Measurements from ENCODE around the gene SLC25A13.
"Not testable (repeated sequence)": the region's sequence is repeated elsewhere in the genome, so short reads cannot be mapped to it uniquely, and the experiment has no call there.

SLC25A13 gene

DNA sequence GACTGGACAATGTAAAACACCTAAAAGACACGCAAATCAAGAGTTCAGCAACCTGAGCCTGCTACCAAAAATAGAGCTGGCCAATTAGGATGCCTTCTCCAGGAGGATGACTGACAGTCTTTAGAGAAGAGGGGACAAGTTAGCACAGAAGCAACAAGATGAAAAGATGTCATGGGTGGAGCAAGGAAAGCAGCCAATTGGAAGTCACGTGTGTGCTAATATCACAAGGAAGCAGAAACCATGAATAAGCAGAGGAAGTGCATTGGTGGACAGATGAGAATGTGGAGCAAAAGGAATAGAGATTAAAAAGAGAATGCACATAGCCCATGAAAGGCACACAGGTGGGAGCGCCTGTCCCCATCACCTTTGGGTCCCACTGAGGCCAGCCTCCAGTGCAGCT, 148.1 kb downstream of the SLC25A13 start:
- Histone ChIP-seq H3K27ac (ENCODE audit: low read depth, low read length) (no peak overlapping the region), H3K9me3 (ENCODE audit: control insufficient read depth, insufficient read depth, low read length) (no peaks in the 10 kb centered on the region), H3K9ac (ENCODE audit: low read depth, low read length) (no peak overlapping the region), H3K4me3 (ENCODE audit: low read depth, low read length) (no peak overlapping the region), H3K4me1 (ENCODE audit: control insufficient read depth, insufficient read depth, low read length) (peaks cover 28% of the 10 kb centered on the region), H3K27me3 (ENCODE audit: control insufficient read depth, insufficient read depth, low read length) (no peaks in the 10 kb centered on the region), H3K36me3 (ENCODE audit: control insufficient read depth, insufficient read depth, low read length) (peaks cover 27% of the 10 kb centered on the region)

DNA sequence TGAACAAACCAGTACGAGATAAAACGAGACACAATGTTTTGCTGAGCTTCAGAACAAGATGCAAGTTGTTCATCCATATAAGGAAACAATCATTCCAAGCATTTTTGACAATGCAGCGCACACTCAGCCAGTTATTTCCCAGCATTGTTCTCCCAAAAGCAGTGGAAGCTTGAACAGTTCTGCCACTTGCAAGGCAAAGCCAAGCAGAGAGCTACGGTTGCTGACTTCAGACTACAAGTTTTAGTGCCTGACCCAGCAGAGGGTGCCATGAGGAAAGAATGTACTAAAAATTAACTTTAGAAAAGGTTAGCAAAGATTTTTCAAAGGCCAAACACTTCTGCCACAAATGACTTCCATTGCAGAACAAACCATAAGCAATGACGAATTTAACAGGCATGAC, 152.5 kb downstream of the SLC25A13 start:
- Histone ChIP-seq H3K4me3 (ENCODE audit: low read depth, low read length) (no peak overlapping the region), H3K9me3 (ENCODE audit: control insufficient read depth, insufficient read depth, low read length) (no peaks in the 10 kb centered on the region), H3K27ac (ENCODE audit: low read depth, low read length) (peak overlapping the region; percentile 61), H3K4me1 (ENCODE audit: control insufficient read depth, insufficient read depth, low read length) (peaks cover 18% of the 10 kb centered on the region), H3K27me3 (ENCODE audit: control insufficient read depth, insufficient read depth, low read length) (no peaks in the 10 kb centered on the region), H3K36me3 (ENCODE audit: control insufficient read depth, insufficient read depth, low read length) (peaks cover 29% of the 10 kb centered on the region), H3K9ac (ENCODE audit: low read depth, low read length) (no peak overlapping the region)

DNA sequence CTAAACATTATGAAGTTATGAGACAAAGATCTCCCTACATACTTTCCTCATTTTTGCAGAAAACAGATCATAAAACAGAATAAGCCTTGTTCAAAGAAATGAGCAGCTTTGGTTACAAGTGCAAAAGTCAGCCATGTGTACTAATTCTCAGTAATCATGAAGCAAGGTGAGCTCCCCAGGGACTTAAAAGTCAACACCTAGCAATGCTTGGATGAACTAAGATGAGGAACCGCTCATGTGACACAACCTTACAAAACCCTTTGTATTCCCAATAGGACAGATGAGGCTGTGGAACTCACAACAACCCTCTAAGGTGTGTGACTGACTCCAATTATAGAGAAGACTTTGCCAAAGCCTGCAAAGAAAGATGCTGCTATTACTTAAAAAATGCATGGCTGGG, 154.5 kb downstream of the SLC25A13 start:
- peaks cover 10% of the 10 kb centered on the region; the same call in 1 of the 2 replicates for H3K4me1 ChIP-seq (ENCODE audit: control insufficient read depth, insufficient read depth, low read length)
- H3K27ac ChIP-seq (ENCODE audit: low read depth, low read length): no peak overlapping the region
- no peaks in the 10 kb centered on the region for H3K27me3 ChIP-seq (ENCODE audit: control insufficient read depth, insufficient read depth, low read length)
- H3K9me3 ChIP-seq (ENCODE audit: control insufficient read depth, insufficient read depth, low read length): no peaks in the 10 kb centered on the region
- H3K9ac ChIP-seq (ENCODE audit: low read depth, low read length): no peak overlapping the region
- H3K4me3 ChIP-seq (ENCODE audit: low read depth, low read length): no peak overlapping the region
- peaks cover 40% of the 10 kb centered on the region for H3K36me3 ChIP-seq (ENCODE audit: control insufficient read depth, insufficient read depth, low read length)

DNA sequence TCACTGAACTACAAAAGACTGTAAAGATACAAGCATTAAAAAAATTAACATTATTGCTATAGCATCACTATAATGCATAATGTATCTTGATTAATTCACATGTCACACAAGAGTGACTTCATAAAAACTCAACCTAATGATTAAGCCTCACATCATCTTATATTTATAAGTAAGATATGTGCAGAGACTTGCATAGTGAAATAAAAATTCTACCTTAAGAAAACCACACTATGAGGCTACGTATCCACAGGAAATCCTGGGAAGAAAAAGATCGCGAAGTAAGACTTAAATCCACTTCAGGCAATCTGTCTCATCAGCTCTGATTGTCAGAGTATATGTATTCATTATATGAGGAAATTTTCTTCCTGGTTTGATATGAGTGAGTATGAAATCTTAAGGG, 160.0 kb downstream of the SLC25A13 start:
- H3K4me1 ChIP-seq (ENCODE audit: control insufficient read depth, insufficient read depth, low read length): no peaks in the 10 kb centered on the region
- H3K36me3 ChIP-seq (ENCODE audit: control insufficient read depth, insufficient read depth, low read length): peaks cover 21% of the 10 kb centered on the region
- no peaks in the 10 kb centered on the region for H3K9me3 ChIP-seq (ENCODE audit: control insufficient read depth, insufficient read depth, low read length)
- no peak overlapping the region for H3K9ac ChIP-seq (ENCODE audit: low read depth, low read length)
- no peaks in the 10 kb centered on the region for H3K27me3 ChIP-seq (ENCODE audit: control insufficient read depth, insufficient read depth, low read length)
- H3K27ac ChIP-seq (ENCODE audit: low read depth, low read length): no peak overlapping the region
- no peak overlapping the region for H3K4me3 ChIP-seq (ENCODE audit: low read depth, low read length)

DNA sequence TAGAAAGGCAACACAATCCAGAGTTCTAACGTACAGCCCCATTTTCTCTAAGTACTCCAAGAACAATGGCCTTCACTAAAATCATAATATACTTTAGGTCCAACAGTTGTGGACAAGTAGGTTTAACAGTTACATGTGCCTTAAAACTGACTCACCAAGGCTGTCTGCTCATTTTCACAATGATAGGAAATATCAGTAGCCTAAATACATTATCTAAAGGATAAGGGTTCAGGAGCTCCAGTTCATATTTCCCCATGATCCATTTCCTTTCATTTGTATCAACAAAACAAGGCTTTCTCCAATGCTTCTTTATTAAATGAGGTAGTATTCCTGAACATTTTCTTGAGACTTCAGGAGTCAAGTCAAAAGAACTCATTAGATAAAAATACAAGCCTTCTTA, 164.0 kb downstream of the SLC25A13 start:
- no peak overlapping the region for H3K27ac ChIP-seq (ENCODE audit: low read depth, low read length)
- H3K9ac ChIP-seq (ENCODE audit: low read depth, low read length): no peak overlapping the region
- no peaks in the 10 kb centered on the region for H3K4me1 ChIP-seq (ENCODE audit: control insufficient read depth, insufficient read depth, low read length)
- no peak overlapping the region for H3K4me3 ChIP-seq (ENCODE audit: low read depth, low read length)
- H3K27me3 ChIP-seq (ENCODE audit: control insufficient read depth, insufficient read depth, low read length): no peaks in the 10 kb centered on the region
- no peaks in the 10 kb centered on the region for H3K36me3 ChIP-seq (ENCODE audit: control insufficient read depth, insufficient read depth, low read length)
- no peaks in the 10 kb centered on the region for H3K9me3 ChIP-seq (ENCODE audit: control insufficient read depth, insufficient read depth, low read length)

DNA sequence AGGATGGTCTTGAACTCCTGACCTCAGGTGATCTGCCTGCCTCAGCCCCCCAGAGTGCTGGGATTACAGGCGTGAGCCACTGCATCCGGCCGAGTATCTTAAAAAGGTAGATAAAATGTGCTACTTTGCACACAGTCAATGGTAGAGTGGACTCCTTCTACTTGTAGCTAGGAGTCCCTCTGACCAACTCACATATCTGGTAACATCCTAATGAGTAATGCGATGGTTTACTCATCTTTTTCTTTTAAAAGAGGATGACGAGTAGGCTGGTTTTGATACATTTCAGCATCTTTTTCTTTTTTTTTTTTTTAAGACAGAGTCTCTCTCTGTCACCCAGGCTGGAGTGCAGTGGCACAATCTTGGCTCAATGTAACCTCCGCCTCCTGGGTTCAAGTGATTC, 167.4 kb downstream of the SLC25A13 start:
- not testable (repeated sequence) for H3K27me3 ChIP-seq (ENCODE audit: control insufficient read depth, insufficient read depth, low read length); H3K4me1 ChIP-seq (ENCODE audit: control insufficient read depth, insufficient read depth, low read length); H3K9ac ChIP-seq (ENCODE audit: low read depth, low read length); H3K27ac ChIP-seq (ENCODE audit: low read depth, low read length); H3K9me3 ChIP-seq (ENCODE audit: control insufficient read depth, insufficient read depth, low read length); H3K36me3 ChIP-seq (ENCODE audit: control insufficient read depth, insufficient read depth, low read length); H3K4me3 ChIP-seq (ENCODE audit: low read depth, low read length)

DNA sequence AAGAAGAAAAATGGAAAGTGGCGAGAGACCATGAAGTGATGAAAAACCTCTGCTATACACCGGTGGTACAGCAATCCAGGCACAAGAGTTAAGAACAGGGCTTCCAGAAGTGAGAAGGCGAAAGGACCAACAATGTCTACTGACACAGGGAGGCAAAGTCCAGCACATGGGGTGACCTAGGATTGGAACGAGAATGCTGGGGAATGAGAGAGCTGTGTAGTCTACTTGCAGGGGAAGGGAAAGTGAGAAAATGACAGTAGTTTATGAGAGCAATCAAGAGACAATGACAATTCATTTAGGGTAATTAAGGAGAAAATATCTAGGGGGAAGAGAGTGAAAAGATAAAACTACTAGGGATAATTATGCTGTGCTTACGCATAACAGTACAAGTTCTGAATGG, 169.2 kb downstream of the SLC25A13 start:
- no peak overlapping the region for H3K4me3 ChIP-seq (ENCODE audit: low read depth, low read length)
- H3K36me3 ChIP-seq (ENCODE audit: control insufficient read depth, insufficient read depth, low read length): 0 out of 2 replicates have a peak, but pooled peaks cover 4% of the 10 kb centered on the region
- H3K4me1 ChIP-seq (ENCODE audit: control insufficient read depth, insufficient read depth, low read length): no peaks in the 10 kb centered on the region
- peaks cover 14% of the 10 kb centered on the region for H3K27me3 ChIP-seq (ENCODE audit: control insufficient read depth, insufficient read depth, low read length)
- H3K27ac ChIP-seq (ENCODE audit: low read depth, low read length): no peak overlapping the region
- H3K9ac ChIP-seq (ENCODE audit: low read depth, low read length): no peak overlapping the region
- no peaks in the 10 kb centered on the region for H3K9me3 ChIP-seq (ENCODE audit: control insufficient read depth, insufficient read depth, low read length)

DNA sequence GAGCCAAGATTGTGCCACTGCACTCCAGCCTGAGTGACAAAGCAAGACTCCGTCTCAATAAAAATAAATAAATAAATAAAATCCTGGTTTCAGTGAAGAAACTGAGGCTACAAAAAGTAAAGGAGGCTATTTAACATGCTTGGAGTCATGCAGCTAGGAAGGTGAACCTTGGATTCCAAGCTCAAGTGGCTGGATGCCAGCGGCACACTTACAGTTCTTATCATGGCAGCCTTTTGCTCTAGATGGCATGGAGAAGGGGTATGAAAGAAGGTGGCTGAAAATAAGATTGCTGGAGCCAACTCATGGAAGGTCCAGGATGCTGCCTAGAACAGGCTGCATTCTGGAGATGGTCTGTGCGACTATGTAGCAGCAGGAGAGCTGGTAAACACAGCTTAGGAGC, 170.0 kb downstream of the SLC25A13 start:
- Histone ChIP-seq H3K4me3 (ENCODE audit: low read depth, low read length) (no peak overlapping the region), H3K36me3 (ENCODE audit: control insufficient read depth, insufficient read depth, low read length) (0 out of 2 replicates have a peak, but pooled peaks cover 4% of the 10 kb centered on the region), H3K27me3 (ENCODE audit: control insufficient read depth, insufficient read depth, low read length) (peaks cover 22% of the 10 kb centered on the region), H3K9ac (ENCODE audit: low read depth, low read length) (no peak overlapping the region), H3K4me1 (ENCODE audit: control insufficient read depth, insufficient read depth, low read length) (peaks cover 1% of the 10 kb centered on the region; the same call in 1 of the 2 replicates), H3K27ac (ENCODE audit: low read depth, low read length) (no peak overlapping the region), H3K9me3 (ENCODE audit: control insufficient read depth, insufficient read depth, low read length) (no peaks in the 10 kb centered on the region)

DNA sequence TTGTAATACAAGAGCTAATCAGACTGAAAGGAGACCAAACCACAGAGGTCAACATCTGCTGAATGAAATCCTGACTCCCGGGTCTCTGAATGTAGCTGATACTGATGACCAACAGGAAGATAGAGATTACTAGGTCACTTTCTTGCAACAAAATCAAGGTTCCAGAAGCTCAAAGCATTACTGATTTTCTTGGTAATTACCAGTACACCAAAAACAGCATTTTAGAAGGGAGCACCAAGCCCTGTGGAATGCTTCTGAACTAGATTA, 177.7 kb downstream of the SLC25A13 start:
- H3K4me1 ChIP-seq (ENCODE audit: control insufficient read depth, insufficient read depth, low read length): peaks cover 29% of the 10 kb centered on the region
- no peak overlapping the region for H3K9ac ChIP-seq (ENCODE audit: low read depth, low read length)
- H3K9me3 ChIP-seq (ENCODE audit: control insufficient read depth, insufficient read depth, low read length): no peaks in the 10 kb centered on the region
- peaks cover 15% of the 10 kb centered on the region for H3K36me3 ChIP-seq (ENCODE audit: control insufficient read depth, insufficient read depth, low read length)
- peak overlapping the region; percentile 77 for H3K27ac ChIP-seq (ENCODE audit: low read depth, low read length)
- 0 out of 2 replicates have a peak overlapping the region, but pooled peaks have one; percentile 10 for H3K4me3 ChIP-seq (ENCODE audit: low read depth, low read length)
- peaks cover 78% of the 10 kb centered on the region for H3K27me3 ChIP-seq (ENCODE audit: control insufficient read depth, insufficient read depth, low read length)

DNA sequence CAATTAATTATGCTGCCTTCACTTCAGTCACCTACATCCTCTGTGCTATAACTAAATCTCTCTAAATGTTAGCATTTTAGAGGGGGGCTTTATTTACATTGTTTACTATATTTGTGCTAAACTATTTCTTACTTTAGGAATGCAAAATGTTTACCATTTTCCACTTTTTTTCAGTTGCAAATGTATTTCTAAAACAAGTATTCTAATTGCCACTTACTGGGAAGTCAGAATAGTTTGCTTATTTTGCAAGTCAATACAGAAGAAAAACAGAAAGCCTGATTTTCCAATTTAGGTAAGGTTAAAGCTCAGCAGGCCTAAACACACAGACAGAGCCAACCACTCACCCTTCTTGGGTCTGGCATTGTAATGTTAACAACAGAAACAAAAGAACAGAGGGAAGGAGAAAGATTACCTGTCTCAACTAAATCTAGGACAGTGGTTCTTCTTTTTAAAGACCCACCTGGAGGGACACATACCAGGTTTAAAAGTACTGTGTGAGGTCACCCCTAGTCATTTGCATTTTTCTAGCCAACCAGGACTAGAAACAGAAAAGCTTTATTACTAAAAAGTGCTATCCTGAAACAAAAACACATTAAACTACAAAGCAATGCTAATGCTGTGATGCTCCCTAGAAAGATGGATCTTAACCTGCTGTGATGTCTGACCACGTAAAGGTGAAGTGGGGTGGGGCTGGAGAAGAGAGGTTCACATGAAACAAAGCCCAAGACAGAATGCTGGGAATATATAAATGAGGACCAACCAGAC, 178.2 kb downstream of the SLC25A13 start:
- Histone ChIP-seq H3K9ac (ENCODE audit: low read depth, low read length) (no peak overlapping the region), H3K27me3 (ENCODE audit: control insufficient read depth, insufficient read depth, low read length) (peaks cover 73% of the 10 kb centered on the region), H3K4me3 (ENCODE audit: low read depth, low read length) (0 out of 2 replicates have a peak overlapping the region, but pooled peaks have one; percentile 10), H3K9me3 (ENCODE audit: control insufficient read depth, insufficient read depth, low read length) (no peaks in the 10 kb centered on the region), H3K36me3 (ENCODE audit: control insufficient read depth, insufficient read depth, low read length) (peaks cover 15% of the 10 kb centered on the region), H3K4me1 (ENCODE audit: control insufficient read depth, insufficient read depth, low read length) (peaks cover 29% of the 10 kb centered on the region), H3K27ac (ENCODE audit: low read depth, low read length) (peak overlapping the region; percentile 77)

DNA sequence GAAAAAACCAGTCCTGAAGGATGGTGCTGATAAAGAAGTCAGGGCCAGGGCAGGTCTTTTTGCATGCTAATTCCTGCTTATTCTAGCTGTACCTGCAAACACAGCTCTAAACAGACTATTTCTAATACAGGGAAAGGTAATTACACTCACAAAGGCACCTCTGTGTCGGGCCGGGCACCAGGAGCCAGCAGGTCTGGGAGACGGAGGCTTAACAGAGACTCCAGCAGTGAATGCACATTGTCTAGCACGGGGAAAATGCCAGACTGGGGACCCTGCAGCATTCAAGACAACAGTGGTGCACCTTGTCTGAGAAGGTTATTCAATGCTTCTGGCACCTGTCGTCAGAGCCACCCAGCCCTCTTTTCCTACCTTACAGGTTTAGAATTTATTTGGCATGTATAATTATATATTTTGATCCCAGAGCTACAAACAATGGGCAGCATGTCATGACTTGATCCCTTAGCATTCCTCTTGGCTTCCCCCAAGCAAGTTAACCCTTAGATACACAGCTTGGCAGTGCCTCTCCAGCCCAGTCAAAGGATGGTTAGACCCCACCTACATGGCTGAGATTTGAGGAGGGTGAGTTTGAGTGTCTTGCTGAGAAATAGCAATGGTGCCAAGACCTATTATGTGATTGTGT, 185.2 kb downstream of the SLC25A13 start:
- Histone ChIP-seq H3K9me3 (ENCODE audit: control insufficient read depth, insufficient read depth, low read length) (no peaks in the 10 kb centered on the region), H3K27me3 (ENCODE audit: control insufficient read depth, insufficient read depth, low read length) (peaks cover 8% of the 10 kb centered on the region), H3K9ac (ENCODE audit: low read depth, low read length) (no peak overlapping the region), H3K36me3 (ENCODE audit: control insufficient read depth, insufficient read depth, low read length) (0 out of 2 replicates have a peak, but pooled peaks cover 3% of the 10 kb centered on the region), H3K4me3 (ENCODE audit: low read depth, low read length) (no peak overlapping the region), H3K4me1 (ENCODE audit: control insufficient read depth, insufficient read depth, low read length) (peaks cover 5% of the 10 kb centered on the region; the same call in 1 of the 2 replicates), H3K27ac (ENCODE audit: low read depth, low read length) (peak overlapping the region; percentile 18)

Measured in HUES48 (cell line).